M059J (cell line): Measurements from ENCODE around the gene HSPA1A. TPM values are rescaled to one million over a fixed set of nuclear protein-coding genes. Genes with fewer than 3 reads are reported as not detected.
"Not testable (repeated sequence)": the region's sequence is repeated elsewhere in the genome, so short reads cannot be mapped to it uniquely, and the experiment has no call there.

Experiments used
- DNase-seq: peaks from one replicate; pipeline ENCODE4 v3.0.0-alpha.2; 2012; ENCODE audit warnings: low read depth
- total RNA-seq: library from RNA; depleted of rRNA; stranded (reverse); fragments of >200 nt; shearing (Covaris generic); gene quantifications from 2 replicates; pipeline ENCODE4 v1.2.3, GENCODE V29; 2014

The HSPA1A gene
- total RNA-seq, 1 experiment from 2014 or later, result 238 TPM

- DNase-seq, result no peak
Measured at GRCh38 chr6:31781244-31782125, 33.9 kb upstream of the HSPA1A start.

GRCh38 chr6:31782126-31782855, 33.1 kb upstream of the HSPA1A start:
- no peak for DNase-seq

GRCh38 chr6:31784098-31784925, 31.0 kb upstream of the HSPA1A start:
- DNase-seq, result no peak

GRCh38 chr6:31785475-31785874, 29.9 kb upstream of the HSPA1A start:
- DNase-seq, result no peak

GRCh38 chr6:31791324-31792089, 23.8 kb upstream of the HSPA1A start:
- DNase-seq, result peak; percentile 45

- DNase-seq, result no peak
Measured at GRCh38 chr6:31792090-31792374, 23.3 kb upstream of the HSPA1A start.

GRCh38 chr6:31792761-31793171, 22.6 kb upstream of the HSPA1A start:
- DNase-seq, result peak; percentile 96

- not testable (repeated sequence) for DNase-seq
Measured at GRCh38 chr6:31793927-31794245, 21.5 kb upstream of the HSPA1A start.

GRCh38 chr6:31794294-31794865, 21.0 kb upstream of the HSPA1A start:
- peak; percentile 48 for DNase-seq

- peak; percentile 69 for DNase-seq
Measured at GRCh38 chr6:31794866-31795615, 20.3 kb upstream of the HSPA1A start.

GRCh38 chr6:31795616-31796298, 19.6 kb upstream of the HSPA1A start, which contains the start of gene VARS1:
TSS of gene VARS1 (minus strand) at chr6:31795752. CDS start at chr6:31795217, 535 bp downstream.
- DNase-seq, result peak; percentile 92

- DNase-seq, result no peak
Measured at GRCh38 chr6:31796993-31797385, 18.4 kb upstream of the HSPA1A start.

GRCh38 chr6:31797588-31797987, 17.8 kb upstream of the HSPA1A start:
- DNase-seq, result no peak

- no peak for DNase-seq
Measured at GRCh38 chr6:31799781-31800180, 15.6 kb upstream of the HSPA1A start.

- not testable (repeated sequence) for DNase-seq
Measured at GRCh38 chr6:31801031-31801927, 14.1 kb upstream of the HSPA1A start.

GRCh38 chr6:31805939-31806469, 9.3 kb upstream of the HSPA1A start:
- no peak for DNase-seq

GRCh38 chr6:31806470-31807272, 8.7 kb upstream of the HSPA1A start, which contains the start of gene LSM2:
TSS of gene LSM2 (minus strand) at chr6:31806966. CDS start at chr6:31806757, 209 bp downstream.
- DNase-seq, result peak; percentile 99
